NCI-H1694 treated with DMSO at 0.1 percent for 48 hours (cell line): Measurements from ENCODE around the gene SVEP1.

ENCODE experiments used
- DNase-seq: peaks from one replicate; lab custom pipeline; 2025; lab: John Stamatoyannopoulos, UW

The SVEP1 gene

GRCh38 chr9:110521206-110521605 is 58.3 kb downstream of the SVEP1 start:
- peak; percentile 22 for DNase-seq

- no peak for DNase-seq
Observed at GRCh38 chr9:110520120-110520701, 59.3 kb downstream of the SVEP1 start.

DNA sequence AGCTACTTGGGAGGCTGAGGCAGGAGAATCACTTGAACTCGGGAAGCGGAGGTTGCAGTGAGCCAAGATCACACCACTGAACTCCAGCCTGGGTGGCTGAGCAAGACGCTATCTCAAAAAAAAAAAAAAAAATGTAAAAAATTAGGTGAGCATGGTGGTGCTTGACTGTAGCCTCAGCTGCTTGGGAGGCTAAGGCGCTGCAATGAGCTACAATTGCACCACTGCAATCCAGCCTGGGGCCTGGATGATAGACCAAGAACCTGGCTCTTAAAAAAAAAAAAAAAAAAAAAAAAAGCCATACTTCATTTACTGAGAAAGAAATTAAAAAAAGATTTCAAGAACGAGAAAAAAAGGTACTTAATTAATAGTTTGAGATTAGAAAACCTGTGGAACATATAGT is 62.1 kb downstream of the SVEP1 start:
- DNase-seq = no peak

DNA sequence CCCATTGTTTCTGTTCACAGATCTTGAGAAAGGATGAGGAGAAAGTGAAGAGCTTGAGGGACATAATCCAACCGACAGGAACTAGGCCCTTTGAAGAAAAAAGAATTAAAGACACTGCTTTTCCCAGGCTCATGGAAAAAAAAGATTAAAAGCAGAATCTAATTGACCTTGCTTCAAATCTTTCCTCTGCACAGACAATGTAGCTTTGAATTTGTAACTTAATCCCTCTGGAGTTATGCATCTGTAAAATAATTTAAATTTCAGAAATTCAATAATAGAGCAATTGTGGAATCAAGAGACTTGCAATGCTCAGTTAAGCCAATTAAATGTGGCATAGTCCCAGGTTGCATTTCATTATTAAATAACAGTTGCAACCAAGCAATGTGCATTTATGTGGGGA is 64.6 kb downstream of the SVEP1 start:
- DNase-seq = no peak

DNA sequence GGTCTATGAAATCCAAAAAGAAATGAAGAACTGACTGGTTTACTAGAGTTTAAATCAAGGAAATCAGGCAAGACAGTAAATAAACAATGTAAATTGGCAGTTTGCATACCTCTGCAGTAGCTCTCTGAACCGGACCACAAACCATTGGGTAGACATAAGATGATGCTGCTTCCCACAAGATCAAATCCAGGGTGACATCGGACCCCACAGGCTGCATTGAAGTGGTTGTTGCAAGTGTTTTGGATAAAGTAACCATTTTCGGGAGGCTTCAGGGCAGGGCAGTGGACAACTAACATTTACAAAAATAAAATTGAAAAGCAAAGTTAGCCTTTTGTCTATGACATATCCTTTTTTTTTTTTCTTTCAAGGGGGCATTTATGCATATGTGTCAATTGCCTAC is 66.7 kb downstream of the SVEP1 start:
- DNase-seq = no peak

GRCh38 chr9:110509792-110510191 is 69.7 kb downstream of the SVEP1 start:
- no peak for DNase-seq

DNA sequence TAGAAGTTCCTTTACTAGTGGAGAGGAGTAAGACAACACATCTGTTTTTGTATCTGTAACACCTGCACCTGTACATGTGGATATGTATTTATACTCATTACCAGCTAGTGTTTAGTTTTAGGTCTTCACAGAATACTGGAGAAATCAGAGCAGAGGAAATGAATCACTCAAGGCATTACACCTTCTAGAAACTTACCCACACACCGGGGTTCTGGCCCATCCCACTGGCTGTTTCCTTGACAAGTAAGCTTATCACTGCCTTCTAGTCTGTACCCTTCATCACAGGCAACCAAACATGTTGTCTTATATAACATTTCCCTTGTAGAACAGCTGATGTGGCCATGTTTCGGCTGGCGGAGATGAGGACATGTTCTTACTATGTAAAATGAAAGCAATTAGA is 76.7 kb downstream of the SVEP1 start:
- no peak for DNase-seq

- no peak for DNase-seq
Observed at GRCh38 chr9:110499608-110500007, 79.9 kb downstream of the SVEP1 start.

- DNase-seq = no peak
Observed at GRCh38 chr9:110487196-110487595, 92.3 kb downstream of the SVEP1 start.

DNA sequence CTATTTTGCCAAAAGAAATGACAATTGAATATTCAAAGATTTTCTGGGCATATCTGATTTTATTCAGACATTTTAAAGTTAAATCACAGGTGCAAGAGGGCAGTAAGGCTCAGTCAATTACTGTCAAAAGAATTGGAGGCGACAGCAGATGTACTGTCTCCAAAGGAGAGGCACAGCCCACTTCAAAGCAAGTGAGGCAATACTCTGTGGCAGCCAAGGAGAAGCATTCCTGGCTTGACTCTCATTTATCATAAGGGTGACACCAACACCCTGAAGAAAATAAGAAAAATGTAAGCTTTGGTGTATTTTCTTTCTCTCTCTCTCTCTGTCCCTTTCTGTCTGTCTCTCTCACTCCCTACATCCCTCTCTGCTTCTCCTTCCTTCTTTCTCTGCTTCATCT is 93.3 kb downstream of the SVEP1 start:
- DNase-seq = no peak

DNA sequence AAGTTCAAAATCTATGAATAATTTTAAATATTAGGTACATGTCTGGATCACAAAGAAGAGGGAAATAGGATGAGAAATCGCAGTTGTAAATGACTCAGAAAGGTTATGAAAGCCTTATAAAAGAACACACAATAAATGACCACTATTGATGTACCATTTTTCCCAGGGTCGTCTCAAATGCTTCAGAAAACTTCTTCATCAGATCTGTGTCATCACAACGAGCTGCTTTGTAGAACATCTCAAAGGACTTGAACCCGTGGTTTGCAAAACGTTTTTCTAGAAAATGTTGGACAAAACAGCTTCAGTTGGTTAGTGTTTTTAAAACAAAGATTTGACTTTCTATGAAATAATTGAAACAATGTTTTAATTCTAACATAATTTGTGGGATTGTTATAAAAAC is 100.1 kb downstream of the SVEP1 start:
- DNase-seq = no peak

GRCh38 chr9:110476251-110476650 is 103.3 kb downstream of the SVEP1 start:
- DNase-seq = no peak

DNA sequence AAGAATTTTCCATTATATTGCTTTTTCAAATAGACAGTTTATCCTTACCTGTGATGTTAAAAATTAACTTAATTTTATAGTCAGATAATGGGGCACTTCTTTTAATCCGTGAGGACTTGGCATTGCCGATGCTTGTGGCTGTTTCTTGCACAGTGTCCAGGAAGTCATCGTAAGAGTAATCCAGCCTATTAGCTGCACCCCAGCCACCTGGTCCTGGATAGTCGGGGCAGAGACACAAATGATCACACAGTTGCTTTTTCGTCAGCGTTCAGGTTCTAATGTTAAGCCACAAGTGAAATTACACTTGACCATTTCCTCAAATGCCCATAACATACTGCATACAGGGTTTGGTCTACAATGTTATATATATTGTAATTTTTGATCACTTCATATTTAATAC is 107.4 kb downstream of the SVEP1 start:
- no peak for DNase-seq

- DNase-seq = no peak
Observed at GRCh38 chr9:110468950-110469349, 110.6 kb downstream of the SVEP1 start.

DNA sequence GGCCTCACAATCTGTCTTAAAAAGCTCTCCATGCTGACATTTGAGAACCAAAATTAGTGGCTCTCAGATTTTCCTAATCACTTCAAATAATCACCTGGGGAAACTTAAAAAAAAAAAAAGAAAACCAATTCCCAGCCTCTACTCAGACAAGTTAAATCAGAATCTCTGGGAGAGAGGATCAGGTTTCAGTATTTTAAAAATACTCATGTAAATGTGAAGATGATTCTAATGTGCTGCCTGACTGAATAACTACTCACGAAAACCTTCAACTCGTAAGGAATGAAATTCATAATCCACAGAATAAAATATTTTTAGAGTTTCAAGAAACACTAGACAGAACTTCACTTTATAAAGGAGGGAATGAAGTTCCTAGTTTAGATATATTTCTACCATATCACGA is 114.4 kb downstream of the SVEP1 start:
- DNase-seq = no peak

- DNase-seq = no peak
Observed at GRCh38 chr9:110464321-110464720, 115.2 kb downstream of the SVEP1 start.

DNA sequence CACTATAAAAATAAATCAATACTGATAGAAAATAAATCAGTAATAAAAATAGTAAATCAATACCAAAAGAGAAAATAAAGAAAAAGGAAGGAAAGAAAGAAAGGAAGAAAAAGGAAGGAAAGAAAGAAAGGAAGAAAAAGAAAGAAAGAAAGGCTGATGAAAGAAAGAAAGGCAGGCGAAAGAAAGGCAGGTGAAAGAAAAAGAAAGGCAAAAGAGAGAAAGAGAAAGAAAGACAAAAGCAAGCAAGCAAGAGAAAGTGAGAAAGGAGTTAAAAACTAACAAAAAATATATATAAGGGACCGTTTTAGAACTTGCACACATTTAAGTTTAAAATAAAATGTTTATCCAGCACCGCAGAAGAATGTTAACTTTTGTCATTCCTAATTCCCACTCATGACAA is 116.0 kb downstream of the SVEP1 start:
- no peak for DNase-seq

DNA sequence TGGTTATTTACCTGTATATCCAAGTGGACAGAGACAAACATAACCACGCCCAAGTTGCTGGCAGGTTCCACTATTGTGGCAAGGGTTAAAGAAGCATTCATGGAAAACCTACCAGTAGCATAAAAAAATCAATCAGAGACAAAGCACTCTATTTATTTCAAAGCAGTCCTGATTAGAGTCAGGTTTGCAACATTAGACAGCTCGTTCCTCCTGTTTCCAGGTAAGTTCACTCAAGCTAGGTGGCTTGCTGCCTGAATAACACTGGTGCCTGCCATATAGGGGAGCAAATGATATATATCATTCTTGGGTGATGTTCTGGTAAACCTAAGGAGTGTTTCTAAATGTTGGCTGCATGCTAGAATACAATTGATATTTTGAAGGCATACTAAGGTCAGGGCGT is 122.3 kb downstream of the SVEP1 start:
- DNase-seq = no peak

- no peak for DNase-seq
Observed at GRCh38 chr9:110456681-110457080, 122.9 kb downstream of the SVEP1 start.

- DNase-seq = no peak
Observed at GRCh38 chr9:110455860-110456259, 123.7 kb downstream of the SVEP1 start.

DNA sequence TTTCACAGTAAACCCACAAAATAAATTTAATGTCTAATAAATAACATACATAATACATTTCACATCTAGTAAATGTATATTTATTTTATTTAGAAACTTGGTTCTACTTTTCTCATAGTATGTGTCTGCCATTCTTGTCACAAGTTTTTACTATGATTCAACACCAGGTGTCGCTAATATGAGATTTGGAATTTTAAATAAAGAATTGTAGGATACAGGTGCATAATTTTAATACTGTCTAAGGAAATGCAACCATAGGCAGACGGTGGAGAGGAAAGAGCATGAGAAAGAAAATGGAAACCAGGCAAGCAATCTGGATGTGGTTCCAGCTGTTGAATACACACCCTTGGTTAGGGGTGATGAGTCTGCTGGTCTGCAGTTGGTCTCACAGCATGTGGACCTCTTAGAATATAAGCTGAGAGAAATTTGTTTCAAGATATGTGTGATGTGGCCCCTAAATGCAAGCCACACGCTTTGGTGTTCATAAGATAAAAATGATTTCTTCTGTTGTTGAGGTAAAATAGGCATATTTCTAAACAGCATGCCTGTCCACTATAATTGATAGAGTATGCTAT is 127.2 kb downstream of the SVEP1 start:
- no peak for DNase-seq

DNA sequence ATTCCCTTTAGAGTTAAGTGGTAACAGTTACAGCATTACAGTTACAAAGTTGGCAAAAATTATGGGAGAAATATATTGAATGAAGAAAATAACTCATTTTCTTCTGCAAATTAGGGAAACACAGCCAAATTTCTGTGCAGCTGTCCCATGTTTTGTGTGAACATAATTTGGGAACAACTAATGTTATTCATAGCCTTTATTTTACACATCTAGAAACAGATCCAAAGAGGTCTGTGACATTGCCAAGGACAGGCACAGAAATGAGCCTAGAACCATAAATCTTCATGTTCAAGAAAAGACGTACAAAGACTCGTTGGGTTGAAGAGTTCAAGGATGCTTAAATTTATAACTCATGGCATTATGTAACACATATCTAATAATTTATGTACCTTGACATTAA is 127.8 kb downstream of the SVEP1 start:
- DNase-seq = no peak

GRCh38 chr9:110447476-110447875 is 132.1 kb downstream of the SVEP1 start:
- DNase-seq = no peak

DNA sequence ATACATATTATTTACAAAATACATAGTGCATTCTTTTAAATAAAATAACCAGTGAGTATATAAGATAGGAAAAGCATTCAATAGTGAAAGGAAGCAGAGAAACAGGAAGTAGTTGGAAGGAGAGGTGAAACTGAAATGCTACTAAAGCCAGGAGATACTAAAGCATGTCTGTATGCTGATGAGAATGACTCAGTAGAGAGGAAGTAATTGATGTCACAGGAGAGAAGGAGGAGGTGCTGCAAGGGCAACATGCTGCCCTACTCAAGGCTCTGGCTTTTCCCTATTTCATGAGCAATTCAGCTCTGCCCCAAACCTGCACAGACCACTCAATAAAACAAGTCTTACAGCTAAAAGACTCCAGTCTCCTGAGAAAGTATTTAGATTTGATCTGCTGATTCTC is 133.4 kb downstream of the SVEP1 start:
- no peak for DNase-seq

- no peak for DNase-seq
Observed at GRCh38 chr9:110444911-110445310, 134.6 kb downstream of the SVEP1 start.
